GM12874 (cell line): Measurements from ENCODE around the gene PRSS33.

Source experiments
- TF ChIP-seq, protein P1 (sequence below): IDR thresholded peaks from 2 replicates; pipeline ENCODE4 v1.5.1; 2011; ENCODE audit warnings: low read depth, mild to moderate bottlenecking, control low read depth, low read length, moderate library complexity; ENCODE audit not compliant: insufficient read depth

PRSS33 gene

DNA sequence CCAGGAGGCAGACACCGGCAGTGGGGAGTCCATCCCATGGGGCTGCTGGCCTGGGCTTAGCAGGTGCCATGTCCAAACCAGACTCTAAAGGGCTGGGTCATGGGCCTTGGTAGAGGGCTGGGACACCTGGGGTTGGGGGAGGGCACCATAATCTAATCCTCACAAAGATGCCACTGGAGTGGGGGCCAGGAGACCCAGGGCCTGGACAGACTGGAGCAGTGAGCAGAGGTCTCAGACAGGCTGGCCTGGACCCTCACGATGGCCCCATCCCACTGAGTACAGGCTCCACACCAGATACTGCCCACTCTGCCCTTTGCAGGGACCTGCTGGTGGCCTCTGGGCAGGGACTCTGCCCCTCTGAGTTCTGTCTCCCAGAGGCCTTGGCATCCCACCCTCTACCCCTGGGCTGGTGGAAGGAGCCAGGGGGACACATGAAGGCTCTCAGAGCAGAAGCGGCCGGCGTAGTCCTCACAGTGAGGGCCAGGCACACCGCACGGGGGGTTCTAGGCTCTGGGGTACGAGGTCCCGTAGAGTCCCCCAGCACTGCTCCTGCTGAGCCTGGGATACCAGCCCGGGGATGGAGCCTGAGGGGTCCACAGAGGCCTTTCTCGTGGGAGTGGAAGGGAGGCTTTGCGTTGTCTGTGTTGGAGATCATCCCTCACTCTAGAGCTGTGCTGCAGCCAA lies 44.9 kb downstream of the PRSS33 start:
- TF ChIP-seq, protein P1, sequence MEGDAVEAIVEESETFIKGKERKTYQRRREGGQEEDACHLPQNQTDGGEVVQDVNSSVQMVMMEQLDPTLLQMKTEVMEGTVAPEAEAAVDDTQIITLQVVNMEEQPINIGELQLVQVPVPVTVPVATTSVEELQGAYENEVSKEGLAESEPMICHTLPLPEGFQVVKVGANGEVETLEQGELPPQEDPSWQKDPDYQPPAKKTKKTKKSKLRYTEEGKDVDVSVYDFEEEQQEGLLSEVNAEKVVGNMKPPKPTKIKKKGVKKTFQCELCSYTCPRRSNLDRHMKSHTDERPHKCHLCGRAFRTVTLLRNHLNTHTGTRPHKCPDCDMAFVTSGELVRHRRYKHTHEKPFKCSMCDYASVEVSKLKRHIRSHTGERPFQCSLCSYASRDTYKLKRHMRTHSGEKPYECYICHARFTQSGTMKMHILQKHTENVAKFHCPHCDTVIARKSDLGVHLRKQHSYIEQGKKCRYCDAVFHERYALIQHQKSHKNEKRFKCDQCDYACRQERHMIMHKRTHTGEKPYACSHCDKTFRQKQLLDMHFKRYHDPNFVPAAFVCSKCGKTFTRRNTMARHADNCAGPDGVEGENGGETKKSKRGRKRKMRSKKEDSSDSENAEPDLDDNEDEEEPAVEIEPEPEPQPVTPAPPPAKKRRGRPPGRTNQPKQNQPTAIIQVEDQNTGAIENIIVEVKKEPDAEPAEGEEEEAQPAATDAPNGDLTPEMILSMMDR, result no peak

DNA sequence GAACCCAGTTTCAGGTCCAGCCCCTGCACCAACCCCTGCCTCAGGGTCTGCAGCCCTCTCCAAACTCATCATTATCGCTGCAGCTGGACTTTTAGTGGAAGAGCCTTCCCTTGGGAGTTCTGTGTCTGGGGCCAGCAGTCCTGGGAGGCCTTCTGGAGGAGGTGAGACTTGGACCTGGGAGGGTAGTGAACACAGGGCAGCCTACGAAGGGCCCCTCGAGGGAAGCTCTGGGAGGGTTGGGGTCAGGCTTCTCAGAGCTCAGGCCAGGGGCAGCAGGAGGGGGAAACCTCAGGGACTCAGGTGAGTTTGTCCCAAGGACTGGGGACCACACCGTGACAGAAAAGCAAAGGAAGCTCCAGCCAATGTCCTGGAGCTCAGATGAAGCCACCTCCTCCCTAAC lies 46.2 kb downstream of the PRSS33 start:
- TF ChIP-seq, protein P1, result no peak

DNA sequence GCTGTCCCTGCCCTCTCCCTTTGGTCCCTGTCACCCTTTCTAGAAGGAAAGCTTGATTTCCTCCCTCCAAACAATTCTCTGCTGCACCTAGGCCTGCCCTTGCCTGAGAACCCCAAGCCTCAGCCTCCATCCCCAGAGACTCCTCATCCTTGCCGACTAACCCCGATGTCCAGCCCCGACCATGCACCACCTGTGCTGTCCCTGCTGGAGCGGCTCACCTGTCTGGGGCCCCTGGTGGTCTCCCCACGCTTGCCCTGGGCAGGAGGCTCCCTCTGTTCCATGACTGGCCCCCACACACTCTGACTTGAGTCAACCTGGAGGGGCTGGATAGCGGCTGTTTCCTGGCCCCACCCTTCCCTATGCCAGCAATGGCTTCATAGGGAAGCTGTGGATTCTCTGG lies 46.9 kb downstream of the PRSS33 start:
- TF ChIP-seq, protein P1, result no peak

DNA sequence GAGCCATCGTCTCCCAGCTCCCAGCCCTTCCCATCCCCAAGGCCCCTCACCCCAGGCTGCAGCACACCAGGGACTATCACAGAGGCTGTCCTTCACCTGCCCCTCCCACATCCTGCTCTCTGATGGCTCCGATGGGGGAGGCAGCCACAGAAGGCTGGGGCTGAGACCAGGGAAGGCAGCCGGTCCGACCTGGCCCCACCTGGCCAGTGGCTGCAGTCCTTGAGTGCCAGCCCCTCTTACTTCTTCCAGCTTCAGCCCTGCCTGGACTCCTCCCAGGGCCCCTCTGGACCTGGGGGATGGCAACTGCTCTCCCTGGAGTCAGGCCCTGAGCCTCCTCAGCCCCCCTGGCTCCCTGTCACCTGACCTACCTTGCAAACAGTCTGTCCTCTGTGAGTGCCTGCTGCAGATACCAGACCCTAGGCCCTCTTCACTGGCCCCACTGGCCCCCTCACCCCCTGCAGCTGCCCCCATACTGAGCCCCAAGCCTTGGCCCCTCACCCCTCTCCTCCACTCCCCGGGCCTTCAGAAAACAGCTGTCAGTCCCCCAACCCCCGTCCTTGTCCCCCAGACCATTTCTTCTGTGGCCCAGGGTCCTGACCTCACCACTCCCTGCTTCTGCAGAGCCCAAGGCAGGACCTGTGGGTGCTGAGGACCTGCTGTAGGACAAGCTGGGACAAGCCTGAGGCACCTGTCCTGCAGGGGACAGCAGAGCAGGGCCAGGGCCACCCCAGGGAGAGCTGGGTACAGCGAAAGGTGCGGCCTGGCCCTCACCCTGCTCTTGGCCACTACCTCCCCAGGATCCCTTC lies 47.5 kb downstream of the PRSS33 start:
- TF ChIP-seq, protein P1, result no peak

DNA sequence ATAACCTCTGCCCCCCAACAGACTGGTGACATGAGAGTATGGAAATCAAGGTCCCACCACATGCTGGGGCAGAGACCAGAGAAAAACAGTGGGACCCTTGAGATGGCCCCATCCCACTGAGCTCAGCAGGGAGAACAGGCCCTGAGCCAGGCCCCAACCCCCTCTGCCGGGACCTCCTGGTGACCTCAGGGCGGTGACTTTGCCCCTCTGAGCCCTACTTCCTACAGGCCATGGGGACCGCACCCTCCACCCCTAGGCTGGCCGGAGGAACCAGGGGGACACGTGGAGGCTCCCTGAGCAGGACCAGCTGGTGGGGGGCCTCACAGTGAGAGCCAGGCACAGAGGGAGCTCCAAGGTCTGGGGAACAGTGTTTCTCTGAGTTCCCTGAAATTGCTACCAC lies 48.7 kb downstream of the PRSS33 start:
- TF ChIP-seq, protein P1, result no peak

DNA sequence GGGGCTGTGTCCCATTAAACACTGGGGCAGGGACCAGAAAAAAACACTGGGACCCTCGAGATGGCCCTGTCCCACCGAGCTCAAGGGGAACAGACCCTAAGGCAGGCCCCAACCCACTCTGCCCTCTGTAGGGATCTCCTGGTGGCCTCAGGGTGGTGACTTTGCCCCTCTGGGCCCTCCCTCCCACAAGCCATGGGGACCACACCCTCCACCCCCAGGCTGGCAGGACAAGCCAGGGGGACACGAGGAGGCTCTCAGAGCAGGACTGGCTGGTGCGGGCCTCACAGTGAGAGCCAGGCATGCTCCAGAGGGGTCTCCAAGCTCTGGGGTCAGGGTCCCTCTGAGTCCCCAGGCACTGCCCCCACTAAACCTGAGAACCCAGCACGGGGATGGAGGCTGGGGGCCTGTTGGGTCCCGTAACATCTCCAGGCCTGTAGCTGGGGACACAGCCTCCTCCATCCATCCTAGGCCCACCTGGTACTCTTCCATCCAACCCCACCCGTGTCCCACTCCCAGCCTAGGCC lies 49.4 kb downstream of the PRSS33 start:
- TF ChIP-seq, protein P1, result no peak

DNA sequence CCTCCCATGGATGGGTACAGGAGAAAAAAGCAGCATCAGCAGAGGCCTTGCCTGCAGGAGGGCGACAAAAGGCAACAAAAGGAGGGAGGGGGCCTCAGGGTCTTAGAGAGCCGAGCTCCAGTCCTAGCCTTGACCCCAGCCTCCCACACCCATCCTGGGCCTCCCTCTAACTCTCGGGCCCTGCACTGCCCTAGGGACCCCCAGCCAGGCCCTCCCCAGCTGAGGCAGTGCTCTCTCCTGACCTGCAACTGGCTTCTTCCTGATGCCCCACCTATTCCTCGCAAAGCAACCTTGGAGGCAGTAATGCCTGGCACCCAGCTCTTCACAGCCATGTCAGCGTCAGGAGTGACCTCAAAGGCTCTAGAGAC lies 50.1 kb downstream of the PRSS33 start:
- TF ChIP-seq, protein P1, result no peak
